ENCODE measurements around the gene MRPL2.

DNA sequence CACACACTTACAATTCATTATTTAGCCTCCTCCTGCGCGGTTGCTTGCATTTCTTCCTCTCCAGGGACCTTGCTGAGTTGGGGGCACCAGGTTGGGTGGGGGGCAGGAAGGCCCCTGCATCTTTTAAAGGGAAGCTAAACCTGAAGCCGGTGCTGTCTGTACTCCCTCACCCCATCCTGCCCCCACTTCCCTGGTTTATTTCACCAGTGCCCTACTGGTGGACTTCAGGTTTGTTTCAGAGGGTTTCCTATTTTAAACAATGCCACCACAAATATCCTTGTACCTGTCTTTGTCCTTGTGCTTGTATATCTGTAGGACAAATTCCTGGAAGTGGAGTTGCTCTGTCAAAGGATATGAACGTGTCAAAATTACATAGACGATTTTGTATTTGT is 37.9 kb upstream of the MRPL2 start:
- TF ChIP-seq, protein P1, sequence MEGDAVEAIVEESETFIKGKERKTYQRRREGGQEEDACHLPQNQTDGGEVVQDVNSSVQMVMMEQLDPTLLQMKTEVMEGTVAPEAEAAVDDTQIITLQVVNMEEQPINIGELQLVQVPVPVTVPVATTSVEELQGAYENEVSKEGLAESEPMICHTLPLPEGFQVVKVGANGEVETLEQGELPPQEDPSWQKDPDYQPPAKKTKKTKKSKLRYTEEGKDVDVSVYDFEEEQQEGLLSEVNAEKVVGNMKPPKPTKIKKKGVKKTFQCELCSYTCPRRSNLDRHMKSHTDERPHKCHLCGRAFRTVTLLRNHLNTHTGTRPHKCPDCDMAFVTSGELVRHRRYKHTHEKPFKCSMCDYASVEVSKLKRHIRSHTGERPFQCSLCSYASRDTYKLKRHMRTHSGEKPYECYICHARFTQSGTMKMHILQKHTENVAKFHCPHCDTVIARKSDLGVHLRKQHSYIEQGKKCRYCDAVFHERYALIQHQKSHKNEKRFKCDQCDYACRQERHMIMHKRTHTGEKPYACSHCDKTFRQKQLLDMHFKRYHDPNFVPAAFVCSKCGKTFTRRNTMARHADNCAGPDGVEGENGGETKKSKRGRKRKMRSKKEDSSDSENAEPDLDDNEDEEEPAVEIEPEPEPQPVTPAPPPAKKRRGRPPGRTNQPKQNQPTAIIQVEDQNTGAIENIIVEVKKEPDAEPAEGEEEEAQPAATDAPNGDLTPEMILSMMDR (conservative IDR thresholded peaks at IDR 0.05; ENCODE audit: low read depth, low read length) = no peak
- TF ChIP-seq POLR2A (IDR thresholded peaks at IDR 0.05; ENCODE audit: low read depth, low read length) = no peak
- no peak for TF ChIP-seq RAD21 (IDR thresholded peaks at IDR 0.05; ENCODE audit: low read length)
- TF ChIP-seq, protein P2, sequence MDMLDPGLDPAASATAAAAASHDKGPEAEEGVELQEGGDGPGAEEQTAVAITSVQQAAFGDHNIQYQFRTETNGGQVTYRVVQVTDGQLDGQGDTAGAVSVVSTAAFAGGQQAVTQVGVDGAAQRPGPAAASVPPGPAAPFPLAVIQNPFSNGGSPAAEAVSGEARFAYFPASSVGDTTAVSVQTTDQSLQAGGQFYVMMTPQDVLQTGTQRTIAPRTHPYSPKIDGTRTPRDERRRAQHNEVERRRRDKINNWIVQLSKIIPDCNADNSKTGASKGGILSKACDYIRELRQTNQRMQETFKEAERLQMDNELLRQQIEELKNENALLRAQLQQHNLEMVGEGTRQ (IDR thresholded peaks at IDR 0.05; ENCODE audit: low read depth, low read length) = no peak
- no peak for TF ChIP-seq BHLHE40 (IDR thresholded peaks at IDR 0.05; ENCODE audit: low read depth, low read length)
- TF ChIP-seq MAZ (IDR thresholded peaks at IDR 0.05; ENCODE audit: borderline replicate concordance, low read depth, low read length) = no peak
- no peak for TF ChIP-seq SMC3 (IDR thresholded peaks at IDR 0.05; ENCODE audit: low read depth, low read length)
- TF ChIP-seq CHD1 (IDR thresholded peaks at IDR 0.05; ENCODE audit: low read depth, low read length) = no peak
- no peak for TF ChIP-seq MAFK (IDR thresholded peaks at IDR 0.05; ENCODE audit: low read depth, low read length)
- TF ChIP-seq RFX5 (IDR thresholded peaks at IDR 0.05; ENCODE audit: low read depth, low read length) = no peak
- TF ChIP-seq FOS (IDR thresholded peaks at IDR 0.05; ENCODE audit: low read depth, low read length) = no peak
- no peak for TF ChIP-seq CEBPB (IDR thresholded peaks at IDR 0.05; ENCODE audit: low read depth, low read length)
